K562 (cell line): ENCODE measurements around the gene TCP10L. TPM values are rescaled to one million over a fixed set of nuclear protein-coding genes. Genes with fewer than 3 reads are reported as not detected.

ENCODE experiments used
- CCNT2 ChIP-seq: IDR thresholded peaks from 2 replicates; pipeline ENCODE4 v1.6.1; 2011; ENCODE audit warnings: borderline replicate concordance, low read depth, mild to moderate bottlenecking, moderate library complexity, mixed read lengths, low read length; ENCODE audit not compliant: insufficient read length; ENCODE audit errors: extremely low read depth
- CREB5 ChIP-seq: fragments of 250-450 bp; sonication (Bioruptor Pico); IDR thresholded peaks from 2 replicates; pipeline ENCODE4 v1.5.0; 2020; ENCODE audit warnings: mild to moderate bottlenecking
- FOSL1 ChIP-seq: fragments of 200-800 bp; sonication (Bioruptor generic); conservative IDR thresholded peaks from 2 replicates; pipeline ENCODE4 v1.6.1; 2016; ENCODE audit warnings: missing genetic modification characterization, missing compliant biosample characterization
- GABPA ChIP-seq: fragments of 200-800 bp; sonication (Bioruptor generic); conservative IDR thresholded peaks from 2 replicates; pipeline ENCODE4 v1.6.1; 2016; ENCODE audit warnings: low read depth, missing genetic modification characterization, missing compliant biosample characterization
- HDGF ChIP-seq: fragments of 450-650 bp; IDR thresholded peaks from 2 replicates; pipeline ENCODE4 v1.6.1; 2016
- JUN ChIP-seq, 2 experiments: sonication (generic) in 1 of 2; formaldehyde crosslinking in 1 of 2; IDR thresholded peaks; 2 replicates each; pipeline versions ENCODE4 v1.6.1 to v1.8.0; 2012 to 2022; ENCODE audit warnings: borderline replicate concordance in 2 of 2, mild to moderate bottlenecking in 2 of 2, improper control_type of control experiment in 1 of 2, low read depth in 1 of 2, low read length in 1 of 2, missing genetic modification reagents in 1 of 2
- KLF10 ChIP-seq: fragments of 250-450 bp; sonication (Bioruptor Pico); IDR thresholded peaks from 2 replicates; pipeline ENCODE4 v1.6.1; 2021; ENCODE audit warnings: matching md5 sums
- L3MBTL2 ChIP-seq: fragments of 450-650 bp; IDR thresholded peaks from 2 replicates; pipeline ENCODE4 v1.6.1; 2016; ENCODE audit warnings: mild to moderate bottlenecking, moderate library complexity
- NFE2 ChIP-seq: IDR thresholded peaks from 2 replicates; pipeline ENCODE4 v1.6.1; 2014; ENCODE audit warnings: antibody characterized with exemption, low read depth
- SMAD1 ChIP-seq: fragments of 150-350 bp; IDR thresholded peaks from 2 replicates; pipeline ENCODE4 v1.6.1; 2014; ENCODE audit warnings: low read length, low read depth; ENCODE audit not compliant: partially characterized antibody
- SMARCB1 ChIP-seq: IDR thresholded peaks from 2 replicates; pipeline ENCODE4 v1.6.1; 2011; ENCODE audit warnings: improper control_type of control experiment, low read depth; ENCODE audit not compliant: insufficient read length
- SMARCC2 ChIP-seq: fragments of 450-650 bp; IDR thresholded peaks from 2 replicates; pipeline ENCODE4 v1.6.1; 2017; ENCODE audit warnings: antibody characterized with exemption, moderate library complexity, mild to moderate bottlenecking, low read depth
- STAT5A ChIP-seq: IDR thresholded peaks from 2 replicates; pipeline ENCODE4 v1.6.1; 2012; ENCODE audit warnings: low read length, inconsistent platforms, borderline replicate concordance
- TAL1 ChIP-seq: fragments of 450-650 bp; IDR thresholded peaks from 2 replicates; pipeline ENCODE4 v1.6.1; 2016; ENCODE audit warnings: mild to moderate bottlenecking
- TEAD4 ChIP-seq, 2 experiments: sonication (generic) in 1 of 2; formaldehyde crosslinking in 1 of 2; IDR thresholded peaks; 2 replicates each; pipeline versions ENCODE4 v1.6.1 to v1.8.0; 2012 to 2022; ENCODE audit warnings: borderline replicate concordance in 1 of 2, inconsistent platforms in 1 of 2, low read length in 1 of 2, mild to moderate bottlenecking in 1 of 2, missing genetic modification reagents in 1 of 2
- THRB ChIP-seq: fragments of 450-650 bp; formaldehyde crosslinking; conservative IDR thresholded peaks from 2 replicates; pipeline ENCODE4 v1.4.0; 2022; ENCODE audit warnings: mild to moderate bottlenecking, missing genetic modification characterization
- TRIM24 ChIP-seq, 2 experiments: fragments of 450-650 bp; IDR thresholded peaks; 2 replicates each; pipeline ENCODE4 v1.6.1; 2016
- ZKSCAN1 ChIP-seq: fragments of 150-350 bp; IDR thresholded peaks from 2 replicates; pipeline ENCODE4 v1.6.1; 2016; ENCODE audit warnings: low read depth, low read length
- ZNF75A ChIP-seq: fragments of 450-650 bp; formaldehyde crosslinking; IDR thresholded peaks from 2 replicates; pipeline ENCODE4 v1.4.0; 2020; ENCODE audit warnings: mild to moderate bottlenecking
- polyA plus RNA-seq, 8 experiments: library from polyadenylated mRNA; depleted of rRNA in 4 of 8; stranded (reverse) in 5 of 8; unstranded in 3 of 8; fragments of >200 nt; fragmentation: Nextera tagmentation in 2 of 8; fragmentation: Illumina TruSeq in 1 of 8; extraction: Ambion mirVana in 2 of 8; extraction: Trizol in 1 of 8; gene quantifications; 2 replicates each; pipeline versions ENCODE4 v1.2.1 to v1.2.3, GENCODE V29; 2011 to 2014; ENCODE audit warnings: inconsistent platforms in 1 of 8, missing spikeins in 1 of 8
- total RNA-seq, 7 experiments: library from RNA; depleted of rRNA in 6 of 7; stranded (reverse); fragments of >200 nt in 6 of 7; fragmentation: Illumina TruSeq in 2 of 7; extraction: Trizol in 2 of 7; gene quantifications; 2 replicates each; pipeline versions ENCODE4 v1.2.1 to v1.2.3, GENCODE V29; 2011 to 2021; ENCODE audit warnings: low replicate concordance in 1 of 7
- TF ChIP-seq, protein P1 (sequence below): fragments of 450-650 bp; IDR thresholded peaks from 2 replicates; pipeline ENCODE4 v1.6.1; 2018; ENCODE audit not compliant: partially characterized antibody

The TCP10L gene
- total and polyA plus RNA-seq, 9 of the 15 experiments (the other 6 are each of a cell fraction or from before 2014, with no cell fraction given) = 0.34 to 0.91 (median 0.56) TPM; not detected in 2

DNA sequence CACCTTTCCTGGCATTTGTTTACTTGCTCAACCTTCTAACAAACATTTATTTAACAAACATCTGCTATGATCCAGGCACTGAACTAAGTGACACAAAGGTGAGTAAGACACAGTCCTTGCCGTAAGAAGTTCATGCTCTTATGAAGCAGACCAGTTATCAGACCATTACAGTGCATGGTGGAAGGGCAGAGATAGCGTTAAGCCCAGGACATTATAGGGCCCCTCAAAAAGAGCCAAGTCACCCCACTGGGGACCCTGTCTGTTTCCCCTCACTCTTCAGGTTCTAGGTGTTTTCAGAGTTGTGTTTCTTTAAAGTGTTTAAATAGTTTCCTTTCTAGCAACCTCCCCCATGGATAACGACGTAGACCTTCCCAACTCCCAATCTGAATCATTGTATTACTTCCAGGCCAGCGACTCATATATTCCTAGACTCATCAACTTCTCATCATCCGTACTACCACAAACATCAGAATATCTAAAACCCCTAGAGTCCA lies 39.3 kb downstream of the TCP10L start (continued):
- 0 out of 2 replicates have a peak, but pooled peaks have one; percentile 3 for TF ChIP-seq THRB (CRISPR knock-in tag)
- no peak for TF ChIP-seq SMAD1
- TF ChIP-seq CREB5 (CRISPR knock-in tag) = no peak
- TF ChIP-seq KLF10 (CRISPR knock-in tag) = no peak
- TF ChIP-seq, protein P1, sequence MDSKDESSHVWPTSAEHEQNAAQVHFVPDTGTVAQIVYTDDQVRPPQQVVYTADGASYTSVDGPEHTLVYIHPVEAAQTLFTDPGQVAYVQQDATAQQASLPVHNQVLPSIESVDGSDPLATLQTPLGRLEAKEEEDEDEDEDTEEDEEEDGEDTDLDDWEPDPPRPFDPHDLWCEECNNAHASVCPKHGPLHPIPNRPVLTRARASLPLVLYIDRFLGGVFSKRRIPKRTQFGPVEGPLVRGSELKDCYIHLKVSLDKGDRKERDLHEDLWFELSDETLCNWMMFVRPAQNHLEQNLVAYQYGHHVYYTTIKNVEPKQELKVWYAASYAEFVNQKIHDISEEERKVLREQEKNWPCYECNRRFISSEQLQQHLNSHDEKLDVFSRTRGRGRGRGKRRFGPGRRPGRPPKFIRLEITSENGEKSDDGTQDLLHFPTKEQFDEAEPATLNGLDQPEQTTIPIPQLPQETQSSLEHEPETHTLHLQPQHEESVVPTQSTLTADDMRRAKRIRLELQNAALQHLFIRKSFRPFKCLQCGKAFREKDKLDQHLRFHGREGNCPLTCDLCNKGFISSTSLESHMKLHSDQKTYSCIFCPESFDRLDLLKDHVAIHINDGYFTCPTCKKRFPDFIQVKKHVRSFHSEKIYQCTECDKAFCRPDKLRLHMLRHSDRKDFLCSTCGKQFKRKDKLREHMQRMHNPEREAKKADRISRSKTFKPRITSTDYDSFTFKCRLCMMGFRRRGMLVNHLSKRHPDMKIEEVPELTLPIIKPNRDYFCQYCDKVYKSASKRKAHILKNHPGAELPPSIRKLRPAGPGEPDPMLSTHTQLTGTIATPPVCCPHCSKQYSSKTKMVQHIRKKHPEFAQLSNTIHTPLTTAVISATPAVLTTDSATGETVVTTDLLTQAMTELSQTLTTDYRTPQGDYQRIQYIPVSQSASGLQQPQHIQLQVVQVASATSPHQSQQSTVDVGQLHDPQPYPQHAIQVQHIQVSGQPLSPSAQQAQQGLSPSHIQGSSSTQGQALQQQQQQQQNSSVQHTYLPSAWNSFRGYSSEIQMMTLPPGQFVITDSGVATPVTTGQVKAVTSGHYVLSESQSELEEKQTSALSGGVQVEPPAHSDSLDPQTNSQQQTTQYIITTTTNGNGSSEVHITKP = peak; percentile 97
- peak; percentile 88 for TF ChIP-seq NFE2
- 0 out of 2 replicates have a peak, but pooled peaks have one; percentile 23 for TF ChIP-seq JUN (IDR thresholded peaks at IDR 0.05; ENCODE audit: borderline replicate concordance, low read depth, low read length)
- TF ChIP-seq JUN (CRISPR knock-in tag; IDR thresholded peaks at IDR 0.05; ENCODE audit: borderline replicate concordance) = no peak
- 0 out of 2 replicates have a peak, but pooled peaks have one; percentile 19 for TF ChIP-seq ZNF75A (CRISPR knock-in tag)
- peak; percentile 86 for TF ChIP-seq FOSL1 (tag)
- peak; percentile 96 for TF ChIP-seq TAL1
- peak; percentile 93 for TF ChIP-seq TEAD4 (IDR thresholded peaks at IDR 0.05; ENCODE audit: low read length)
- no peak for TF ChIP-seq TEAD4 (CRISPR knock-in tag; IDR thresholded peaks at IDR 0.05; ENCODE audit: borderline replicate concordance)
- TF ChIP-seq SMARCC2 = peak; percentile 86
- peak; percentile 93 for TF ChIP-seq SMARCB1
- peak; percentile 85 for TF ChIP-seq STAT5A
- no peak for TF ChIP-seq L3MBTL2
- TF ChIP-seq HDGF = 0 out of 2 replicates have a peak, but pooled peaks have one; percentile 11
- TF ChIP-seq ZKSCAN1 = 0 out of 2 replicates have a peak, but pooled peaks have one; percentile 10
- TF ChIP-seq TRIM24 (IDR thresholded peaks at IDR 0.05) = peak; percentile 64 to 75; a peak in 2 of 4 replicates
- no peak for TF ChIP-seq GABPA (tag)
- TF ChIP-seq CCNT2 = peak; percentile 64
